Lung (tissue), 12 donors: ENCODE measurements around the gene DIP2C. TPM values are rescaled to one million over a fixed set of nuclear protein-coding genes. Genes with fewer than 3 reads are reported as not detected.
A peak's percentile ranks its signal among the peaks of the same experiment; 100 is the strongest.

Experiments
- ATAC-seq: fragments of 200-7000 bp; cut with Tn5 transposase; one replicate; pipeline ENCODE4 v1.9.1; 2020; ENCODE audit warnings: moderate number of reproducible peaks; ENCODE audit not compliant: insufficient read depth, low FRiP score
- DNase-seq, 3 donors: peaks; one replicate each; pipeline ENCODE4 v3.0.0-alpha.2; 2013 to 2017
- H3K27ac ChIP-seq, 2 donors: one replicate each; pipeline ENCODE4 v1.5.1; 2013; ENCODE audit warnings: mild to moderate bottlenecking in 2 of 2, moderate library complexity in 2 of 2, control low read depth in 1 of 2, inconsistent platforms in 1 of 2, low read depth in 1 of 2, low read length in 1 of 2
- H3K27me3 ChIP-seq, 3 donors: one replicate each; pipeline ENCODE4 v1.5.1; 2013; ENCODE audit warnings: low read length in 2 of 3; ENCODE audit not compliant: control insufficient read depth in 3 of 3, insufficient read depth in 3 of 3
- H3K36me3 ChIP-seq, 4 donors: one replicate each; pipeline ENCODE4 v1.5.1; 2013; ENCODE audit warnings: low read length in 4 of 4, mild to moderate bottlenecking in 1 of 4, moderate library complexity in 1 of 4; ENCODE audit not compliant: control insufficient read depth in 4 of 4, insufficient read depth in 4 of 4
- H3K4me1 ChIP-seq, 5 donors: one replicate each; pipeline ENCODE4 v1.5.1; 2013; ENCODE audit warnings: low read length in 5 of 5, mild to moderate bottlenecking in 2 of 5, moderate library complexity in 1 of 5; ENCODE audit not compliant: control insufficient read depth in 5 of 5, insufficient read depth in 5 of 5
- H3K4me3 ChIP-seq: one replicate; pipeline ENCODE4 v1.5.1; 2013; ENCODE audit warnings: mild to moderate bottlenecking, control low read depth, moderate library complexity
- H3K9ac ChIP-seq, 2 donors: one replicate each; pipeline ENCODE4 v1.5.1; 2013; ENCODE audit warnings: low read length in 2 of 2, control low read depth in 1 of 2; ENCODE audit not compliant: insufficient read depth in 1 of 2
- H3K9me3 ChIP-seq, 4 donors: one replicate each; pipeline ENCODE4 v1.5.1; 2013; ENCODE audit warnings: low read length in 3 of 4, mild to moderate bottlenecking in 1 of 4, moderate library complexity in 1 of 4; ENCODE audit not compliant: control insufficient read depth in 4 of 4, insufficient read depth in 3 of 4
- CTCF ChIP-seq: IDR thresholded peaks from 2 replicates; pipeline ENCODE4 v1.5.1; 2012; ENCODE audit warnings: mild to moderate bottlenecking; ENCODE audit errors: control extremely low read depth, extremely low read depth
- WGBS, 2 donors: extraction: QIAGEN DNeasy Blood & Tissue Kit; methylation state at CpG; one replicate each; pipeline ENCODE4 v1.1.7; 2013; 5-methylcytosine and 5-hydroxymethylcytosine counted together
- polyA plus RNA-seq, 2 donors: library from polyadenylated mRNA; stranded (reverse); fragments of 200-250 nt; gene quantifications; one replicate each; pipeline ENCODE4 v1.2.1, GENCODE V29; 2013
- total RNA-seq, 2 donors: library from RNA; depleted of rRNA in 1 of 2; stranded (reverse); fragments of >200 nt in 1 of 2; gene quantifications; one replicate each; pipeline ENCODE4 v1.2.1, GENCODE V29; 2014 to 2021
- donor health status: control.
- donor health status: control.
- donor health status: Bipolar disorder and iron deficiency.
- donor health status: healthy.
- donor health status: DM: yes; HTN: yes; CAD: no.

The DIP2C gene
- total and polyA plus RNA-seq, 4 donors = 3.6 to 20.0 (median 9.5) TPM

GRCh38 chr10:690372-691161 lies 1.1 kb upstream of the DIP2C start:
- no peak for DNase-seq
- Histone ChIP-seq H3K9me3 (no peaks in the 10 kb centered on the region), H3K4me1 (peaks cover 0 to 15% (median 9%) of the 10 kb centered on the region in 5 donors), H3K27me3 (peaks cover 0 to 15% (median 0%) of the 10 kb centered on the region in 3 donors), H3K36me3 (no peaks in the 10 kb centered on the region), H3K4me3 (peak overlapping the region; percentile 12), H3K27ac (peak overlapping the region; percentile 47 to 66), H3K9ac (peak overlapping the region in 1 of 2 donors; percentile 54)
- TF ChIP-seq CTCF = no peak
- 75 to 82% methylated on average over 25 to 32 of the region's 32 CpGs for WGBS, 2 donors
- no peak for ATAC-seq

GRCh38 chr10:689121-689451 lies 382 bp downstream of the DIP2C start:
- Histone ChIP-seq H3K9ac (no peak overlapping the region), H3K27ac (peak overlapping the region; percentile 71 to 92), H3K36me3 (no peaks in the 10 kb centered on the region), H3K27me3 (peaks cover 0 to 13% (median 0%) of the 10 kb centered on the region in 3 donors), H3K4me1 (peaks cover 5 to 15% (median 9%) of the 10 kb centered on the region in 5 donors), H3K4me3 (peak overlapping the region; percentile 84), H3K9me3 (no peaks in the 10 kb centered on the region)
- ATAC-seq = no peak
- WGBS, 2 donors = 1 to 3% methylated on average over 17 to 42 of the region's 42 CpGs
- peak in 1 of 3 donors; percentile 49 for DNase-seq
- TF ChIP-seq CTCF = no peak

- H3K4me3 ChIP-seq = peak overlapping the region; percentile 84
- H3K9ac ChIP-seq = peak overlapping the region; percentile 55 to 67
- peaks cover 5 to 15% (median 9%) of the 10 kb centered on the region in 5 donors for H3K4me1 ChIP-seq
- H3K27me3 ChIP-seq = peaks cover 0 to 9% (median 0%) of the 10 kb centered on the region in 3 donors
- no peak for TF ChIP-seq CTCF
- peak overlapping the region; percentile 44 to 90 for H3K27ac ChIP-seq
- H3K36me3 ChIP-seq = no peaks in the 10 kb centered on the region
- H3K9me3 ChIP-seq = no peaks in the 10 kb centered on the region
- DNase-seq = peak; percentile 54 to 70 (median 65)
- 5 to 8% methylated on average over 49 to 57 of the region's 57 CpGs for WGBS, 2 donors
- no peak for ATAC-seq
Measured at GRCh38 chr10:688312-689120, 952 bp downstream of the DIP2C start.
